Measurements from ENCODE around the gene PELI2.

GRCh38 chr14:56293506-56293905, 175.3 kb downstream of the PELI2 start:
- no peak for TF ChIP-seq CTCF (IDR thresholded peaks at IDR 0.05; ENCODE audit: insufficient read depth, low read length, poor library complexity, severe bottlenecking)
- no peak for TF ChIP-seq EZH2phosphoT487 (conservative IDR thresholded peaks at IDR 0.05; ENCODE audit: low read length)

Data from SU-DHL-6 (cell line).